ENCODE measurements around the gene IPMK. TPM values are rescaled to one million over a fixed set of nuclear protein-coding genes. Genes with fewer than 3 reads are reported as not detected.

Gene IPMK
- total RNA-seq, 4 donors from 2014 or later: 5.7 to 16.0 (median 10.4) TPM

DNA sequence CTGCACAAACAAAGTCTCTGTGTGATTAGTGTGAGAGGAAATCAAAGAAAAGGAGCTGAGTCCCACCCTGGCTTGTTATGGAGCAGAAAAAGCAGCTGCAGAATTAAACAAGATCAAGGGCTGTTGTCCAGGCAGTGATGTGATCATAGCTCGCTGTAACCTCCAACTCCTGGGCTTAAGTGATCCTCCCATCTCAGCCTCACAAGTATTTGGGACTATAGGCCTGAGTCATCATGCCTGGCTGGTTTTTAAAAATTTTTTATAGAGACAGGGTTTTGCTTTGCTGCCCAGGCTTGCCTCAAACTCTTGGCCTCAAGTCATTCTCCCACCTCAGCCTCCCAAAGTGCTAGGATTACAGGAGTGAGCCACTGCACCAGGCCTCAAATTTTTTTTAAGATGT is 88.9 kb downstream of the IPMK start:
- TF ChIP-seq, protein P1, sequence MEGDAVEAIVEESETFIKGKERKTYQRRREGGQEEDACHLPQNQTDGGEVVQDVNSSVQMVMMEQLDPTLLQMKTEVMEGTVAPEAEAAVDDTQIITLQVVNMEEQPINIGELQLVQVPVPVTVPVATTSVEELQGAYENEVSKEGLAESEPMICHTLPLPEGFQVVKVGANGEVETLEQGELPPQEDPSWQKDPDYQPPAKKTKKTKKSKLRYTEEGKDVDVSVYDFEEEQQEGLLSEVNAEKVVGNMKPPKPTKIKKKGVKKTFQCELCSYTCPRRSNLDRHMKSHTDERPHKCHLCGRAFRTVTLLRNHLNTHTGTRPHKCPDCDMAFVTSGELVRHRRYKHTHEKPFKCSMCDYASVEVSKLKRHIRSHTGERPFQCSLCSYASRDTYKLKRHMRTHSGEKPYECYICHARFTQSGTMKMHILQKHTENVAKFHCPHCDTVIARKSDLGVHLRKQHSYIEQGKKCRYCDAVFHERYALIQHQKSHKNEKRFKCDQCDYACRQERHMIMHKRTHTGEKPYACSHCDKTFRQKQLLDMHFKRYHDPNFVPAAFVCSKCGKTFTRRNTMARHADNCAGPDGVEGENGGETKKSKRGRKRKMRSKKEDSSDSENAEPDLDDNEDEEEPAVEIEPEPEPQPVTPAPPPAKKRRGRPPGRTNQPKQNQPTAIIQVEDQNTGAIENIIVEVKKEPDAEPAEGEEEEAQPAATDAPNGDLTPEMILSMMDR (IDR thresholded peaks at IDR 0.05; ENCODE audit: low read depth): no peak

DNA sequence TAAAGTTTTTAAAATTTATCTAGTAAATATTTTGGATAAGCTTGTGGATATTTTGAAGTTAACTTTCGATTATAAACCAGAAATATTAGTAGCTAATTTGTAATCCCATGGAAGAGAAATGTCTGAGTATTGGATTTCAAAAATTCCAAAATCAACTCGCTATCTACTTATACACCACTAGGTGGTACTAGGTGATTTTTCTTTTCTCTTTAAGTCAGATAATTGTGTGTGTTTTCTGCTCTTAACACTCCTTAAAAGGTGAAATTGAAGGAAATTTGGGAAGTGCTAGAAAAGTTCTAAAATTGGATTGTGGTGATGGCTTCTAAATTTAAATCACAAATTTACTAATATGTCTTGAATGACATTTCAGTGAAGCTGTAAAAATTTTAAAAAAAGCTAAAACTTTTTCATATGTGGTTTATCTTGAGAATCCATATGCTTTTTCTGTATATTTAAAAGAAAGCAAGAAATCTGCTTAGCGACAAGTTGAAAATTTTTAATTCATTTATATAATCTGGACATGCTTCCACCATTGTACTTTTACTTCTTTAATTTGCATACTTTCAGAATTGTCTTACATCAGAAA is 90.2 kb downstream of the IPMK start:
- TF ChIP-seq, protein P1 (IDR thresholded peaks at IDR 0.05; ENCODE audit: low read depth): no peak

DNA sequence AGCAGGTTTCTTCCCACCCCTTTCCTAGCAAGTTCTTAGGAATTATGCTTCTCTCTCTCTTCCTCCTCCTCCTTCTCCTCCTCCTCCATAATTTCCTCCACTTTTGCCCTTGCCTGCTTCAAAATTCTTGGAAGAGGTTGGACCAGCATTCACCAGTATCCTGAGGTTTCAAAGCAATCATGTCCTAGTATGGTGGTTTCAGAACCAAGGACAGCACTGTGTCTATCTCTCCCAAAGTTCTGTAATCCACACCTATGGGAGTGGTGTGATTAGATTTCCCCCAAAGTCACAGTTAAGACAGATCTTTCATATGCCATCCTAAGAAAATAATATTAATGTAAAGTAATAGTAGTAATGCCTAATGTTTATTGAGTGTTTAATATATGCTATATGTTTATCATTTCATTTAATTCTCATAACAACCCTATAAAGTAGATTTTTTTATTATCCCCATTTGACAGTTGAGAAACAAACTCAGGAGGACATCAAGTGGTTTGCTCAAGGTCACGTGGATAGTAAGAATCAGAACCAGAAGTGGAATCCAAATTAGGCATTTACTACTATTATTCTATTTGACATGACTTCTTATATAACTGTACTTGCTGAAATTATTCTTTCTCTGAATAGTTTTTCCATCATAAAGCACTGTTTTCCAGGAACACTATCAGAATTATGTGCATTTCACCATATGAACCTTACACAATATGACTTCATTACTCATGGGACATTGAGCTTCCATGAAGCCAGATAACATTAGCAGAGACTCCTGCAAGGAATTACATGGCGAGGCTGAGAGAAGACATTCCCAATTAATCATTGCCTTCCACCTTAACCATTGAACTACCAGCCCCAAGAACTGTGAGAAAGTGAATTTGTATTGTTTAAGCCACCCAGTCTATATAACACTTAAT is 91.4 kb downstream of the IPMK start:
- TF ChIP-seq, protein P1 (IDR thresholded peaks at IDR 0.05; ENCODE audit: low read depth): no peak

DNA sequence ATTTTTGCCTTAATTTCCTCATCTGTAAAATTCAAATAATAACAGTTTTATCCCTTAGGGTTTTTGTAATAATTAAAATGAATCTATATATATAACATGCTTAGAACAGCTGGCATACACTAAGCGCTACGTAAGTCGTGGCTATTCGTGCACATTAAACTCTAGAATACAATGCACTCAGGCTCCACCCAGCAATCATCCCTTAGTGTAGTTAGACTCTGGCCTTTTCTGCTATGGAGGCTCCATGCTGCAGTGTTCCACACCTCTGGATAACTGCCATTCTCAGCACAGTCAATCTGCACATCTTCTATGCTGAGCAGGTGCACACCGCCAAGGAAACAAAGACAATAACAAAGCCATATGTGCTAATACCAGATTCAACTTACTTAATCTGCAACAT is 92.9 kb downstream of the IPMK start:
- TF ChIP-seq, protein P1 (IDR thresholded peaks at IDR 0.05; ENCODE audit: low read depth): no peak

DNA sequence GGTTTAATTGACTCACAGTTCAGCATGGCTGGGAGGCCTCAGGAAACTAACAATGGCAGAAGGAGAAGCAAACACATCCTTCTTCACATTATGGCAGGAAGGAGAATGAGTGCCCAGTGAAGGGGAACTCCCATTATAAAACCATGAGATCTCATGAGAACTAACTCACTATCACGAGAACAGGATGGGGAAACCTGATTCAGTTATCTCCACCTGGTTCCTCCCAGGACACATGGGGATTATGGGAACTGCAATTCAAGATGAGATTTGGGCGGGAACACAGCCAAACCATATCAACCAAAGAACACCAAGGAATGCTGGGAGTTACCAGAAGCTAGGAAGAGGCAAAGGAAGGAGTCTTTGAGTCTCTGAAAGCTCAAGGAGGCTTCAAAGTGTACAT is 94.3 kb downstream of the IPMK start:
- TF ChIP-seq, protein P1 (IDR thresholded peaks at IDR 0.05; ENCODE audit: low read depth): no peak

DNA sequence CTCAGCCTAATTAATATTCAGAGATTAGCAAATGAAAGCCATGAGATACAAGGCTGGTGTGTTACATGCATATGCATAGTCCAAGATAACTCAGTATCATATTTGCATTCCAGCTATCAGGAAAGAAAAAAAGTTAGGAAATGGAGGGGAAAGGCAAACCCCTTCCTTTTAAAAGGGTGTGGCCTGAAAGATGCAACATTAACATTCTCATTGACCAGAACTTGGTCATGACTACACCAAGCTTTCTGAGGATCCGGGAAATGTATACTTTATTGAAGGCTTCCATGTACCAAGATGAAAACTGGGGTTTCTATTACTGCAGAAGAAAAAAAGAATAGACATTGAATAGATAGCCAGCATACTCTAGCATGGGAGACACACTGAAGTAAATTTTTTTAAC is 96.5 kb downstream of the IPMK start:
- TF ChIP-seq, protein P1 (IDR thresholded peaks at IDR 0.05; ENCODE audit: low read depth): no peak

DNA sequence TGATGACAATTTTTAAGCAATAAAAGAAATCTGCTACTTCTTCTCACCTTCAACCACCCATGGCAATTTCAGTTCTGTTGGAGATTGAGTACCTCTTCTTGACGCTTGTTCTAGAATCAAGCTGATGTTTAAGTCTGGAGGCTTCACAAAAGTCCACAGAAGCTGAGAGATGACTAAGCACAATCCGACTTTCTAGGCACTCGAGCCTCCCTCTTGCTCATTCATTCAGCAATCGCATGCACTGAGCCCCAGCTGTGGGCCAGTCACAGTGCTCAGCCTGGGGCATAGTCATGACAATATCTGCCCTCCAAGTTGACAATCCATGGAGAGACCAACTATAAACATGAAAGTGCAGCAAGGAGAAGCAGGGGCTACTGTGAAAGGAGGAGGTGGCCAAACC is 103.2 kb downstream of the IPMK start:
- TF ChIP-seq, protein P1 (IDR thresholded peaks at IDR 0.05; ENCODE audit: low read depth): no peak
